Epithelial cell of proximal tubule (primary cell): ENCODE data around the gene KNSTRN. TPM values are rescaled to one million over a fixed set of nuclear protein-coding genes. Genes with fewer than 3 reads are reported as not detected.

Experiments used
- DNase-seq: peaks from one replicate; pipeline ENCODE4 v3.0.0-alpha.2; 2011; ENCODE audit warnings: low read depth
- H3K4me3 ChIP-seq: 2 replicates; pipeline ENCODE4 v1.5.1; 2011; ENCODE audit warnings: low read depth, mild to moderate bottlenecking, low read length
- CTCF ChIP-seq: conservative IDR thresholded peaks from 2 replicates; pipeline ENCODE4 v1.5.1; 2012; ENCODE audit warnings: low read depth, mild to moderate bottlenecking, low read length
- total RNA-seq: library from RNA; depleted of rRNA; stranded (reverse); fragments of >200 nt; gene quantifications from 2 replicates; pipeline ENCODE4 v1.2.3, GENCODE V29; 2015

KNSTRN gene
- total RNA-seq, 1 donor from 2014 or later: 54.7 TPM

DNA sequence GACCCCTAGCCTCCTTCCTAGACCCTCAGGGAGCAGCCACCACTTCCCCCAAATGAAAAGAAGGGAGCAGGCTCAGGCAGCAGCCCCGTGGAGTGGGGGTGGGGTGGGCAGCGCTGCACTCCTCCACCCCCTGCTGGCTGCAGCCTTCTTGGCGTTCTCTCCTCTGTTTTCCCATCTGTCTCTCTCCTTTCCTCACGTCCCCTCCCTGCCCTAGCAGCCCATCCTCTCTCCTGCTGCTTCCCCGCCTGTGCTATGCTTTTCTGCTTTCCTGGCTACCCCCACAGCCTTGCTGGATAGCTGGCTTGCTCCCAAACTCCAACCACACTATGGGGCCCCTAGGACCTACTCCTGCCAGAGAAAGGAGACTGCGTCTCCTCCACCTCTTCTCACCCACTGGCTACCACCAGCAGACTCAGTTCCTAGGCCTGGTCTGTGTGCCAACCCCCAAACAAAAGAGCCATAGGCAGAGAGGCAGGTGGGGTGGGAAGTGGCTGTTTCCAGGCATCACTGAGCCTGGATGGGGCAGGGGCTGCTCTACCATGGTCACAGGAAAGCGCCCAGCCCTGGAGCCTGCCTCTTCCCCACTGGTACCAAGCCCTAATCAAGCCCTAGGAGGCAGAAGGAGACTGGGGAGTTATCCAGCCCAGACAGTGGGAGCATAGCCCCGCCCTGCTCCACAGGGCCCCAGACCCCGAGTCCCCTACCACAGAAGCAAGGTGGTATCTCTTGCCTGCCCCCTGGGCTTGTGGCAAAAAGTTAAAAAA lies 27.9 kb upstream of the KNSTRN start:
- peak; percentile 67 for TF ChIP-seq CTCF
- DNase-seq: no peak
- H3K4me3 ChIP-seq: no peak overlapping the region

DNA sequence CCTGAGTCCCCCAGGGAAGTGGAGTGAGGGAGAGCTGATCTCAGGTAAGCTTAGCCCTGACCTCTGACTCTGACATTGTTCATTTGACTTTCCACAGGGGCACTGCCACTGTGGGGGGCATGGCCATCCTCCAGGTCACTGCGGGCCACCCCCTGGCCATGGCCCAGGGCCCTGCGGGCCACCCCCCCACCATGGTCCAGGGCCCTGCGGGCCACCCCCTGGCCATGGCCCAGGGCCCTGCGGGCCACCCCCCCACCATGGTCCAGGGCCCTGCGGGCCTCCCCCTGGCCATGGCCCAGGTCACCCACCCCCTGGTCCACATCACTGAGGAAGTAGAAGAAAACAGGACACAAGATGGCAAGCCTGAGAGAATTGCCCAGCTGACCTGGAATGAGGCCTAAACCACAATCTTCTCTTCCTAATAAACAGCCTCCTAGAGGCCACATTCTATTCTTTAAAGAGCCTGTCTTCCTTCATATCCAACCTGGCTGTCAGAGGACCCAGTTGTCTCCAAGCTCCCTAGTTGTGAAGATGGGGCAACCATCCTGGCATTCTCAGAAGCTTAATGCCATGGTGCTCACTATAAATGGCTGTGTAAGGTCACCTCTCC lies 26.4 kb upstream of the KNSTRN start:
- no peak for DNase-seq
- no peak for TF ChIP-seq CTCF
- no peak overlapping the region for H3K4me3 ChIP-seq

GRCh38 chr15:40357246-40357645 lies 25.3 kb upstream of the KNSTRN start:
- H3K4me3 ChIP-seq: no peak overlapping the region
- TF ChIP-seq CTCF: no peak
- no peak for DNase-seq

DNA sequence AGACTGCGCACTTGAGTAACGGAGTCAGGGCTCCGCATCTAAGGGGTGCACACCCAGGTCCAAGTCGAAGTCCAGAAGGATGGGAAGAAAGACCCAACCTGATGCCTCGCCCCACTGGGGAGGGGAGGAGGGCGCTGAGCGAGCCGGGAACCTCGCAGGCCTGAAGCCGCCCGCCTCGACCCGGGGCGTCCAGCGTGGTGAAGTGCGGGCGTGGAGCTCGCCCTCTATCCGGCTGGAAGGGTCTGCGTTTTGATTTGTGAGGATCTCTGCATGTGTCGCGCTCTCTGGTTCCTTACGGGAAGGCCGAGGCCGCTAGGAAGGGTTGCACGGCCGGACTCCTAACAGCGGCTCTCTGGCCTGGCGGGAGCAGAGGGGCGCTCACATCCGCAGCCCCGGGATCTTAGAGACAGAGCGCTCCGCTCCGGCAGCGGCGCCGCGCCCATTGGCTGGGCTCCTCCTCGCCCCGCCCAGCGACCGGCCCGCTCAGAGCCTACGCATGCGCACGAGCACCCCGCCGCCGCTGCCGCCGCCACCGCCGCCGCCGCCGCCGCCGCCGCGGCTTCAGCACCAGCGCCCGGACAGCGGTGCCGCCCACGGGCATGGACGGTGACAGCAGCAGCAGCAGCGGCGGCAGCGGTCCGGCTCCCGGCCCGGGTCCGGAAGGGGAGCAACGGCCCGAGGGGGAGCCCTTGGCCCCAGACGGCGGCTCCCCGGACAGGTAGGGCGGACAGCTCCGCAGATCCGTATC lies 24.6 kb upstream of the KNSTRN start, which contains the start of gene DISP2:
TSS of gene DISP2 (plus strand) at position 497 of the 748 bp plus-strand sequence. CDS start at position 600, 103 bp downstream.
- peak within 1 kb of the TSS; percentile 60 for H3K4me3 ChIP-seq
- no peak for DNase-seq

DNA sequence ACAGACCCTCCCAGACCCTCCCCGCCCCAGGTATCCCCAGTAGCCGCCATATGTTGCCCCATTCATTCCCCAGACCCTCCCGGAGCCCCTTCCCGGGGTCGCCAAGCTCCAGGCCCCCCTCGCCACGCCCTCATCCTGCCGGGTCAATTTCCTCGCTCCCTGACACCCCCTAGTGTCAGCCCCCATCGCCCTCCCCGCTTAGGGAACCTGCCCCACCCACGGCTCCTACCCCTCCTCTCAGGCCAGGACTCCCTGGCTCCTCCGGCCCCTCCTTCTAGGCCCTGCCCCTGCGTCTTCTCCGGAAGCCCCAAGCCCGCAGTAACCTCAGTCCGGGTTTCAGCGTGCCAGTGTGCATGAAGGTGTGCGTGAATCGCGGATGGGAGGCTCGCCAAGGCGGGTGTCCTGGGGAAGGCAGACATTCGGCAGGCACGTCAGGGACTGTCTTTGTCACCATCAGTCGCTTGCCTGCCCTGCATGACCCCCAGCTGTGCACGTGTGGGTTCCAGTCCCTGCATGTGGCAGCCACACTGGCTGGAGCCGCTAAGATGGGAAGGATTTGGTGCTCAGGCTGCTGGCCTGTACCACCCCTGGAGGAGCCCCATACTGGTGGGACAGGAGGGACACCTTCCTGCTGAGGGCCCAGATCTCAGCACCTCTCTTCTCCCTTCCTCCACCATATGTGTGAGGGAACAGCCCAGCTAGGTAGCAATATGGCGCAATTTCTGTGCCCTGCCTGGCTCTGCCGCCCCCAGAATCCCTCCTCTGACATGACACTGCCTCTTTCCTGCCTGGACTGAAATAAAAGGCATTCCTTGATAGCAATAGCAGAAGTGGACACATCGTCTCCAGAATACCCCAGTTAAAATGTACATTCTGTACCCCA lies 23.8 kb upstream of the KNSTRN start:
- peak; percentile 8 for TF ChIP-seq CTCF
- peak overlapping the region; percentile 60 for H3K4me3 ChIP-seq
- DNase-seq: no peak

More for the DNA sequence above, 24.6 kb upstream of the KNSTRN start, which contains the start of gene DISP2:
- peak; percentile 2 for TF ChIP-seq CTCF

DNA sequence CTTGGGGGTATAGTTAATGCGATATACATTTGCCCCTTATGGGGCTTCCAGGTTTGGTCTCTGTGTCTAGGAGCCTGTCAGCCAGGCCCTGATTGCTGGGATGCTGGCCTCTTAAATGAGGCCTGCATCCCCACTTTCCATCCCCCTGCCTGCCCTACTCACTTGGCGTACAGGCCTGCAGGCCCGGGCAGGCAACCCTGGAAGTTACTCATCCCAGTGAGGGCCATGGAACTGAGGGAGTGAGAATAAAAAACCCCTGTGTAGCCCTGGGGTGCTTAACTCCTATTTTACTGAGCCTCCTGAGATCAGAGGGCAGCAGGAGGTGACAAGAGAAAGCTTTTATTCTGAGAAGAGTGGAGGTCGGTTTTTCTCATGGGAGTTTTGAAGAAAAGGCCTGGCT lies 22.5 kb upstream of the KNSTRN start:
- no peak overlapping the region for H3K4me3 ChIP-seq
- no peak for TF ChIP-seq CTCF
- no peak for DNase-seq
